Measurements from ENCODE around the gene ASB6.

Gene ASB6

GRCh38 chr9:129641750-129642585 is at the start of gene ASB6:
Gene ASB6 (minus strand): TSS chr9:129642151. CDS start chr9:129641999, 152 bp downstream.
- peak; percentile 99 for DNase-seq

GRCh38 chr9:129688285-129689043 is 46.5 kb upstream of the ASB6 start:
- no peak for DNase-seq

- DNase-seq: no peak
These were observed 45.4 kb upstream of the ASB6 start for GRCh38 chr9:129687391-129687790.

GRCh38 chr9:129686736-129687135 is 44.8 kb upstream of the ASB6 start:
- DNase-seq: no peak

- no peak for DNase-seq
These were observed 43.9 kb upstream of the ASB6 start for GRCh38 chr9:129685933-129686259.

- DNase-seq: no peak
These were observed 43.4 kb upstream of the ASB6 start for GRCh38 chr9:129685220-129685932.

GRCh38 chr9:129682381-129682780 is 40.4 kb upstream of the ASB6 start:
- DNase-seq: no peak

GRCh38 chr9:129681924-129682323 is 40.0 kb upstream of the ASB6 start:
- DNase-seq: no peak

- DNase-seq: no peak
These were observed 37.6 kb upstream of the ASB6 start for GRCh38 chr9:129679537-129679936.

GRCh38 chr9:129678844-129679243 is 36.9 kb upstream of the ASB6 start:
- no peak for DNase-seq

- no peak for DNase-seq
These were observed 35.5 kb upstream of the ASB6 start for GRCh38 chr9:129677456-129677855.

GRCh38 chr9:129676975-129677374 is 35.0 kb upstream of the ASB6 start:
- no peak for DNase-seq

GRCh38 chr9:129676287-129676686 is 34.3 kb upstream of the ASB6 start:
- no peak for DNase-seq

- DNase-seq: no peak
These were observed 33.7 kb upstream of the ASB6 start for GRCh38 chr9:129675620-129676019.

- no peak for DNase-seq
These were observed 32.3 kb upstream of the ASB6 start for GRCh38 chr9:129674229-129674628.

- DNase-seq: no peak
These were observed 31.7 kb upstream of the ASB6 start for GRCh38 chr9:129673602-129674001.

- DNase-seq: no peak
These were observed 30.8 kb upstream of the ASB6 start for GRCh38 chr9:129672702-129673101.

- no peak for DNase-seq
These were observed 29.6 kb upstream of the ASB6 start for GRCh38 chr9:129671519-129671918.

- no peak for DNase-seq
These were observed 29.1 kb upstream of the ASB6 start for GRCh38 chr9:129671065-129671464.

- no peak for DNase-seq
These were observed 28.0 kb upstream of the ASB6 start for GRCh38 chr9:129669946-129670345.

GRCh38 chr9:129669141-129669718 is 27.3 kb upstream of the ASB6 start:
- DNase-seq: no peak

- no peak for DNase-seq
These were observed 25.9 kb upstream of the ASB6 start for GRCh38 chr9:129667850-129668249.

GRCh38 chr9:129667378-129667777 is 25.4 kb upstream of the ASB6 start:
- no peak for DNase-seq

Data from activated effector memory CD4-positive, alpha-beta T cell treated with anti-CD3 and anti-CD28 coated beads, Interleukin-2, amount 50 U/mL, for 16 hours (primary cell).